Peyer's patch (tissue), 4 donors: Measurements from ENCODE around the gene DPPA4.

Source experiments
- POLR2A ChIP-seq, 2 donors: fragments of 450-650 bp; IDR thresholded peaks; one replicate each; pipeline ENCODE4 v1.5.1; 2017; ENCODE audit warnings: antibody characterized with exemption in 2 of 2, mild to moderate bottlenecking in 2 of 2, moderate library complexity in 2 of 2
- TF ChIP-seq, protein P1 (sequence below), 6 experiments: fragments of 450-650 bp in 4 of 6; fragments of 200-600 bp in 2 of 6; sonication (generic) in 1 of 6; IDR thresholded peaks; one replicate each; pipeline ENCODE4 v1.5.1; 2017 to 2019; ENCODE audit warnings: antibody characterized with exemption in 6 of 6, mild to moderate bottlenecking in 3 of 6, moderate library complexity in 1 of 6

- no peak for TF ChIP-seq POLR2A (IDR thresholded peaks at IDR 0.05)
- TF ChIP-seq, protein P1, sequence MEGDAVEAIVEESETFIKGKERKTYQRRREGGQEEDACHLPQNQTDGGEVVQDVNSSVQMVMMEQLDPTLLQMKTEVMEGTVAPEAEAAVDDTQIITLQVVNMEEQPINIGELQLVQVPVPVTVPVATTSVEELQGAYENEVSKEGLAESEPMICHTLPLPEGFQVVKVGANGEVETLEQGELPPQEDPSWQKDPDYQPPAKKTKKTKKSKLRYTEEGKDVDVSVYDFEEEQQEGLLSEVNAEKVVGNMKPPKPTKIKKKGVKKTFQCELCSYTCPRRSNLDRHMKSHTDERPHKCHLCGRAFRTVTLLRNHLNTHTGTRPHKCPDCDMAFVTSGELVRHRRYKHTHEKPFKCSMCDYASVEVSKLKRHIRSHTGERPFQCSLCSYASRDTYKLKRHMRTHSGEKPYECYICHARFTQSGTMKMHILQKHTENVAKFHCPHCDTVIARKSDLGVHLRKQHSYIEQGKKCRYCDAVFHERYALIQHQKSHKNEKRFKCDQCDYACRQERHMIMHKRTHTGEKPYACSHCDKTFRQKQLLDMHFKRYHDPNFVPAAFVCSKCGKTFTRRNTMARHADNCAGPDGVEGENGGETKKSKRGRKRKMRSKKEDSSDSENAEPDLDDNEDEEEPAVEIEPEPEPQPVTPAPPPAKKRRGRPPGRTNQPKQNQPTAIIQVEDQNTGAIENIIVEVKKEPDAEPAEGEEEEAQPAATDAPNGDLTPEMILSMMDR (IDR thresholded peaks at IDR 0.05): no peak
Measured at GRCh38 chr3:109325109-109325508, 12.2 kb downstream of the DPPA4 start.
